ENCODE results near the gene KRT6B. TPM values are rescaled to one million over a fixed set of nuclear protein-coding genes. Genes with fewer than 3 reads are reported as not detected.

The KRT6B gene
- total and polyA plus RNA-seq, 2 of the 8 experiments (the other 6 are each of a cell fraction or from before 2014, with no cell fraction given) = not detected

- TF ChIP-seq YY1 (IDR thresholded peaks at IDR 0.05; ENCODE audit: low read depth, low read length) (no peak), POU5F1 (IDR thresholded peaks at IDR 0.05; ENCODE audit: low read depth, low read length) (no peak), HDAC6 (IDR thresholded peaks at IDR 0.05; ENCODE audit: low read depth, low read length) (no peak), E2F6 (IDR thresholded peaks at IDR 0.05) (no peak), TAF1 (IDR thresholded peaks at IDR 0.05; ENCODE audit: low read depth, low read length) (no peak), CHD1 (IDR thresholded peaks at IDR 0.05; ENCODE audit: low read depth, low read length) (no peak), CTBP2 (IDR thresholded peaks at IDR 0.05; ENCODE audit: borderline replicate concordance, insufficient read depth, insufficient read length, low read length) (no peak), MAFK (IDR thresholded peaks at IDR 0.05; ENCODE audit: low read depth, low read length) (no peak)
Measured at GRCh38 chr12:52433501-52434080, 18.4 kb downstream of the KRT6B start (continued).
